Adrenal gland (tissue), 12 donors: ENCODE measurements around the gene CACNB4. TPM values are rescaled to one million over a fixed set of nuclear protein-coding genes. Genes with fewer than 3 reads are reported as not detected.
A peak's percentile ranks its signal among the peaks of the same experiment; 100 is the strongest.

Experiments
- DNase-seq, 7 donors: peaks; one replicate each; pipeline ENCODE4 v3.0.0-alpha.2; 2019 to 2020
- H3K27ac ChIP-seq, 5 donors: fragments of 200-600 bp; sonication (generic) in 4 of 5; 1 replicate in 3 of 5; 2 replicates in 2 of 5; pipeline versions ENCODE4 v1.5.1 to v1.8.0; 2016 to 2020; ENCODE audit warnings: mild to moderate bottlenecking in 1 of 5
- H3K27me3 ChIP-seq: fragments of 200-600 bp; 2 replicates; pipeline ENCODE4 v1.8.0; 2021
- H3K36me3 ChIP-seq, 2 donors: fragments of 200-600 bp; replicated peaks in 1 of 2; 1 replicate in 1 of 2; 2 replicates in 1 of 2; pipeline versions ENCODE4 v1.5.1 to v1.8.0; 2018 to 2022
- H3K4me1 ChIP-seq, 2 donors: fragments of 200-600 bp; replicated peaks in 1 of 2; 1 replicate in 1 of 2; 2 replicates in 1 of 2; pipeline versions ENCODE4 v1.5.1 to v1.8.0; 2018 to 2021
- H3K4me3 ChIP-seq, 4 donors: fragments of 200-600 bp; sonication (generic) in 3 of 4; one replicate each; pipeline ENCODE4 v1.5.1; 2016 to 2018
- H3K9me3 ChIP-seq, 3 donors: fragments of 200-600 bp; sonication (generic) in 1 of 3; replicated peaks in 1 of 3; 1 replicate in 2 of 3; 2 replicates in 1 of 3; pipeline versions ENCODE4 v1.5.1 to v1.8.0; 2016 to 2021
- CTCF ChIP-seq, 6 experiments: fragments of 450-650 bp in 4 of 6; fragments of 200-600 bp in 2 of 6; sonication (generic) in 1 of 6; IDR thresholded peaks; 1 replicate in 5 of 6; 2 replicates in 1 of 6; pipeline versions ENCODE4 v1.5.1 to v1.8.0; 2016 to 2021; ENCODE audit warnings: antibody characterized with exemption in 6 of 6, mild to moderate bottlenecking in 2 of 6, moderate library complexity in 1 of 6
- POLR2A ChIP-seq, 2 donors: fragments of 450-650 bp; IDR thresholded peaks; one replicate each; pipeline ENCODE4 v1.6.1; 2017; ENCODE audit warnings: antibody characterized with exemption in 2 of 2, mild to moderate bottlenecking in 2 of 2, moderate library complexity in 1 of 2
- WGBS, 4 donors: extraction: QIAGEN DNeasy Blood & Tissue Kit in 2 of 4; methylation state at CpG; one replicate each; pipeline versions ENCODE4 v1.1.5 to v1.1.7; 2013 to 2017; 5-methylcytosine and 5-hydroxymethylcytosine counted together
- intact Hi-C, 2 donors: fragments of 100-400 bp; cut with DNase I; formaldehyde crosslinking; loops; one replicate each; pipeline versions ENCODE4 v1.14.1 to v1.15.0; 2022 to 2023
- polyA plus RNA-seq, 3 donors: library from polyadenylated mRNA; stranded (reverse); fragments of 200-250 nt in 2 of 3; fragments of 350-450 nt in 1 of 3; fragmentation: Illumina TruSeq in 1 of 3; extraction: RNeasy Lipid Tissue Mini Kit (QIAGEN cat#74804) in 1 of 3; gene quantifications; one replicate each; pipeline ENCODE4 v1.2.3, GENCODE V29; 2013 to 2014
- total RNA-seq, 9 donors: library from RNA; depleted of rRNA in 4 of 9; stranded (reverse); fragments of >200 nt in 4 of 9; fragments of 120-200 nt in 1 of 9; fragmentation: NEBNext Ultra II Directional in 1 of 9; extraction: Animal tissue kit (Norgen Biotek cat#: 25700) in 1 of 9; gene quantifications; one replicate each; pipeline versions ENCODE4 v1.1.0 to v1.2.4, GENCODE V29; 2013 to 2023
- donor health status: healthy with polysubstance abuse.
- donor health status: Bipolar disorder and iron deficiency.
- donor health status: DM: yes; HTN: yes; CAD: no.
- donor health status: DM: no; HTN: no; CAD: no.
- donor health status: DM: no; HTN: no; CAD: no.
- donor health status: DM: yes; HTN: yes; CAD: no.

The CACNB4 gene
- total and polyA plus RNA-seq, 12 donors, result 0.60 to 8.5 (median 1.9) TPM

GRCh38 chr2:151855111-151855510, 243.7 kb downstream of the CACNB4 start:
- Histone ChIP-seq H3K4me1 (peaks cover 0 to 4% of the 10 kb centered on the region in 2 donors), H3K4me3 (no peak overlapping the region), H3K27me3 (no peaks in the 10 kb centered on the region), H3K9me3 (no peaks in the 10 kb centered on the region), H3K36me3 (no peaks in the 10 kb centered on the region), H3K27ac (no peak overlapping the region)
- intact Hi-C loops, result no loop called here
- 66 to 83% (median 78%) methylated on average over 3 of the region's 3 CpGs for WGBS, 4 donors
- no peak for DNase-seq
- TF ChIP-seq POLR2A (IDR thresholded peaks at IDR 0.05) (no peak), CTCF (IDR thresholded peaks at IDR 0.05) (no peak)

GRCh38 chr2:151853070-151853758, 245.6 kb downstream of the CACNB4 start:
- no peaks in the 10 kb centered on the region for H3K9me3 ChIP-seq
- TF ChIP-seq POLR2A (IDR thresholded peaks at IDR 0.05) (no peak), CTCF (IDR thresholded peaks at IDR 0.05) (no peak)
- H3K27ac ChIP-seq, result no peak overlapping the region
- no peak for DNase-seq
- no peaks in the 10 kb centered on the region for H3K36me3 ChIP-seq
- intact Hi-C loops, result no loop called here
- WGBS, 4 donors, result 77 to 89% (median 84%) methylated on average over 3 of the region's 3 CpGs
- peaks cover 0 to 4% of the 10 kb centered on the region in 2 donors for H3K4me1 ChIP-seq
- no peaks in the 10 kb centered on the region for H3K27me3 ChIP-seq
- H3K4me3 ChIP-seq, result no peak overlapping the region

- no peak overlapping the region for H3K27ac ChIP-seq
- H3K4me3 ChIP-seq, result no peak overlapping the region
- H3K9me3 ChIP-seq, result no peaks in the 10 kb centered on the region
- no peaks in the 10 kb centered on the region for H3K36me3 ChIP-seq
- no peaks in the 10 kb centered on the region for H3K27me3 ChIP-seq
- TF ChIP-seq POLR2A (IDR thresholded peaks at IDR 0.05), result no peak
- no peak for TF ChIP-seq CTCF (IDR thresholded peaks at IDR 0.05)
- intact Hi-C loops, result no loop called here
- no peak for DNase-seq
- 80 to 84% (median 84%) methylated on average over 6 of the region's 6 CpGs for WGBS, 4 donors
- H3K4me1 ChIP-seq, result peaks cover 0 to 4% of the 10 kb centered on the region in 2 donors
These were observed 246.4 kb downstream of the CACNB4 start for GRCh38 chr2:151852260-151853069.

- TF ChIP-seq POLR2A (IDR thresholded peaks at IDR 0.05), result no peak
- TF ChIP-seq CTCF (IDR thresholded peaks at IDR 0.05), result no peak
- intact Hi-C loops, result no loop called here
These were observed 247.1 kb downstream of the CACNB4 start for GRCh38 chr2:151851761-151852160.

More at GRCh38 chr2:151851761-151852160, 247.1 kb downstream of the CACNB4 start:
- Histone ChIP-seq H3K36me3 (no peaks in the 10 kb centered on the region), H3K27me3 (no peaks in the 10 kb centered on the region), H3K4me3 (no peak overlapping the region), H3K9me3 (no peaks in the 10 kb centered on the region), H3K4me1 (peaks cover 0 to 4% of the 10 kb centered on the region in 2 donors), H3K27ac (peak overlapping the region in 1 of 5 donors; percentile 24)
- DNase-seq, result peak in 3 of 7 donors; percentile 11 to 35 (median 16)
- whole genome bisulfite sequencing, 4 donors, result 42 to 53% (median 49%) methylated on average over 3 of the region's 3 CpGs
